ENCODE data around the gene SP3.

Gene SP3

DNA sequence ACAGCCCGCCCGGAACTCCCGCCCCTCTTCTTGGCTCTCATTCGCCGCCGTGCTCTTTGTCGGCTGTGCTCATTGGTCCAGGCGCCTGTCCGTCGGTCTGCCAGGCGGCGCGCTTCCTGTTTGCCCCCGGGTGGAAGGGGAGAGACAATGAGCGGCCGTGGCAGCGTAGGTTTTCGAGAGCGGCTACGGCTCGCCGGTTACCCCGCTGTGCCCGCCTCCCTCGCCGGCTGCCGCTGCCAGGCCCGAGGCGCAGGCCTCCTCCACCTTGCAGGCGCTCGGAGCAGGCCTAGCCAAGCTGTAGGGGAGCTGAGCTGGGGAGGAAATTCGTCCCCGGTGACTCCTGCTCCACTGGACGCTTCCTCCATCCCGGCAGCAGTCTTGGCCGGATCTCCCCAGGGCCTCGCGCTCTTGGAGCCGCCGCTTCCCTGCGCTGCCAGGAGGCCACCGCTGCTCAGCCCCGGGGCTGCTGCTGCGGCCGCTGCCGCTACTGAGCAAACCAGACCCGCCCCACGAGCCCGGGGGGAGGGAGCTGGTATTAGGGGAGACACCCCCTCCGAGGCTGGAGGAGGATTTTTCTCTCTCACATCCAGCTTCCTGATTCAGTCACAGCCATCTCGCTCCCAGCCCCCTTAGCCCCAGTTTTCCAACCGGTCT lies at the start of gene SP3:
Gene SP3, minus strand, starts transcription at position 2 of the 654 bp plus-strand sequence. CDS start 202 bp downstream, outside the sequence.
- DNase-seq (ENCODE audit: low read depth) = peak; percentile 88

DNA sequence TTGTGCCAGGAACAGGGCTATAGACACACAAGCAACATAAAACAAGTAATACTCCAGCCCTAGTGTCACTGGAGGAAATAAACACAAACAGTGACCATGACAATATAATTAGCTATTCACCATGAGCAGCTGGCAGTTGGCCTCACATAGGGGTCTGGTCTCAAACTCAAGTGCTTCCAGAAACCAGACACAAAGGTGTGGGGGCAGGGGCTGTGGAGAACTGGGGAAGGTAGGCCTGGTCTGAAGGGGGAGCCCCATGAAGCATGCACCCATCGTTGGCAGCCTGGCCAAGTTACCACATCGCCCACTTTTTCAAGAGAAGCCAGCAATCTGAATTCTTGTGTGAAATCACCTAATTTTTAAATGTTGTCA lies 49.5 kb upstream of the SP3 start:
- DNase-seq (ENCODE audit: low read depth) = no peak

DNA sequence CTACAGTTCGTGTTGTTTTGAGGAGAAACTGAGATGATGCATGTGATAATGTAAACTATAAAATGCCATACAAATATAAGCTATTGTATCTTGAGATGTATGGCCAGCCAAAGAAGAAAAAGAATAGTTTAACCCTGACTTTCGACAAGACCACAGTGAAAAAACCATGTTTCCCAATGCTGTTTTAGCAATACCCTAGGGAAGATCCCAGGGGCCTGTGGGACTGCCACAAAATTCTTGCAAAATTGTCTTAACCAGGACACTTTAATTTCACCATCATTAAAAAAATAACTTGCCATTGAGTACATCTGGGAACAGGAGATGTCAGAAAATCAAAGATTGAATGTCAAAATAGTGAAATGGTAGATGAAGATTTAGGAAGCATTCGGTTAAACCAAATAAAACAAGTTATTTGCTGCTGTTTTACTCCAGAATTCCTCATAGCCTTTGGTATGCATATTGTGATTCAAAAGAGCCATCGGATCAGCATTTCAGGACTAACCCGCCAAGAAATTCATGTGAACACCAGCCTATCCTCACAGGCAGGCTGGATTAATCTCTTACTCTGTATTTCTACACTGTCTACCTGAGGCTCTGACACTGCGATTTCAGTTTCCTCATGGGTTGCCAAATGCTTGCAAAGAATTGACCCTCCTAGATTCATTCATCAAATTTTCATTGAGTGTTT lies 49.0 kb upstream of the SP3 start:
- DNase-seq (ENCODE audit: low read depth) = no peak

DNA sequence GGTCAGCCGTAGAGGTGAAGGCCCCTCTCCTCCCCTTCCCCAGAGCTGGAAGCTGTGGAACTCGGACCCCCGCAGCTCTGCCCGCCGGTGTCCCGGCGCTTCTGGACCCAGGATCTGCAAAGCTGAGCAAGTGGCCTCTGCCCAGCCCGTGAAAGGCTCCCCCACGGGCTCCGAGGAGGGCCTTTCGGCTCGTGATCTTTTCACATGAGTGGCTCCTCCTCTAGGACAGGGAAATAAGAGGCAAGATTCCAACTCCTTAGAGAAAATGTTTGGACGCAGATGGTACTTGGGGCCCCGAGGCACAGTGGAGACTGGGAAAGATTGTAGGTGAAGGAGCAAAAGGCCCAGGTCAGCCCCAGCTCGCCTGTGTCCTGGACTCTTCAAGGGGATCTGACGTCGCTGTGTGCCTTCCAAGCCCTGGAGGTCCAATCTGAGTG lies 48.2 kb upstream of the SP3 start:
- no peak for DNase-seq (ENCODE audit: low read depth)

DNA sequence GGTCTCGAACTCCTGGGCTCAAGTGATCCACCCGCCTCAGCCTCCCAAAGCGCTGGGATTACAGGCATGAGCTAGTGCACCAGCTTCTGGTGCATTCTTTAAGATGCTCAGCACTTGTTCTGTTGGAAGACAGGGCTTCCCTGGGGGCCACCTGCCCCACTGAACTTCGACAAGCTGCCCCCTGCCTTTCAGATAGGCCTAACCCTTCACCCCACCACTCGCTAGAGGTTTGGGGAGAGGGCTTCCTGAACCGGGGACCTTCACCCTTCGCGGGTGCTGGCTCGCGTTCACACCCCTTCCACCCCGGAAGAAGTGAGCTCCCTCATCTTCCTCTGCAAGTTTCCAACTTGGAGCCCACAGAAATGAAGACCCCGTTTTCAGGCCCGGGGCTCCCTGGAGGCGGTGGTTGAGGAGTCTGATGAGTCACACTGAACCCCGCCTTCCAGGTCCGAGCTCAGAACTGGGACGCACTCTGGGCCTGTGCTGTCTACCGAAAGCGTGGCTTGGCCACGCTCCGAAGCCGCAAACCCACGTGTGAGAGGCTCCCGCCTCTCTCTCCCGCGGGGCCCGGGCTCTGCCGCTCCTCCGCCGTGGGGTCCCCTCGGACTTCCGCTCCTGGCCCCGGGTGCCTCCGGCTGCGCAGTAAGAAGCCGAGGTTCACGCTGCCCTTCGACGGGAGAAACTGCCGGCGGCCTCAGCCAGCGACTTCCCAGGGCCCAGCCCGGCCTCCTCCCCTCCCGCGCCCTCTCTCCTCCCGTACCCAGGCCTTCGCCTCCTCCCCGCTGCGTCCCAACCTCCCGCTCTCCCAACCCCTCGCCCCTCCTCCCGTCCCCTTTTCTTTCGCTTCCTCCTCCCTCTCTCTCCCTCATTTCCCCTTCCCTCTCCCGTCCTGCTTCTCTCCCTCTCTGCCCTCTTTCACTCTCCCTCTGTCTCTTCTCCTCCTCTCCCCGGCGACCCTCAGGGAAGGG lies 47.5 kb upstream of the SP3 start:
- DNase-seq (ENCODE audit: low read depth) = no peak

DNA sequence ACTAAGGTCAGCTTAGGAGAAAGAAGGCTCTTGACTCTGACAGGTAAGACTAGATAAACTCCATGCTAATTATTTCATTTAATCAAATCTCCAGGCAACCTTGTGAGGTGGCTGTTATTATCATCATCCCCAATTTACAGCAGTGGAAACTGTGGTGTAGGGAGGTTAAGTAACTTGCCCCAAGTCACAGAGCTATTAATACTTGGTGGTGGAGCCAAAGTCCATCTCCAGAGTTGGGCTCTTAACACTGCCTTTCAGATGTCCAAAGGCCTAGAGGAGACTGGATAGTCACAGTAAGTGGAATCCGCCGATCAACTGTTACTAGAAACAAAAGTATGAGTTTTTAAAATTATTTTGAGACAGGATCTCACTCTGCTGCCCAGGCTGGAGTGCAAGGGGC lies 46.6 kb upstream of the SP3 start:
- no peak for DNase-seq (ENCODE audit: low read depth)

DNA sequence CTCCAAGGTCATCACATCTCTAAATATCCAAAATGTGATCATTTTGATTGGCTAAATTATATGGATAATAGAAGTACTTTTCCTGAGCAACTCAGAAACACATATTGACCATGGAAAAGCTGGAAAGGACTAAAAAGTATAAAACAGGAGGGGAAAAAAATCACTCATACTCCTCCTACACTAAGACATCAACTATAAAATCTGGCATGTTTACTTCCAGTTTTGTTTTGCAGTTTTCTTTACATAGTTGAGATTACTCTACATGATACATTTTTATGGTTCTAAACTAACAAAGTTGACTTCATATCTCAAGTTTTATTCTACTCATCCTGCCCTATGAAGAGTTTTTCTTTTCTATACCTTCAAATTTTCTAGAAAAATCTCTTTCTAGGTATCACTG lies 46.0 kb upstream of the SP3 start:
- no peak for DNase-seq (ENCODE audit: low read depth)

DNA sequence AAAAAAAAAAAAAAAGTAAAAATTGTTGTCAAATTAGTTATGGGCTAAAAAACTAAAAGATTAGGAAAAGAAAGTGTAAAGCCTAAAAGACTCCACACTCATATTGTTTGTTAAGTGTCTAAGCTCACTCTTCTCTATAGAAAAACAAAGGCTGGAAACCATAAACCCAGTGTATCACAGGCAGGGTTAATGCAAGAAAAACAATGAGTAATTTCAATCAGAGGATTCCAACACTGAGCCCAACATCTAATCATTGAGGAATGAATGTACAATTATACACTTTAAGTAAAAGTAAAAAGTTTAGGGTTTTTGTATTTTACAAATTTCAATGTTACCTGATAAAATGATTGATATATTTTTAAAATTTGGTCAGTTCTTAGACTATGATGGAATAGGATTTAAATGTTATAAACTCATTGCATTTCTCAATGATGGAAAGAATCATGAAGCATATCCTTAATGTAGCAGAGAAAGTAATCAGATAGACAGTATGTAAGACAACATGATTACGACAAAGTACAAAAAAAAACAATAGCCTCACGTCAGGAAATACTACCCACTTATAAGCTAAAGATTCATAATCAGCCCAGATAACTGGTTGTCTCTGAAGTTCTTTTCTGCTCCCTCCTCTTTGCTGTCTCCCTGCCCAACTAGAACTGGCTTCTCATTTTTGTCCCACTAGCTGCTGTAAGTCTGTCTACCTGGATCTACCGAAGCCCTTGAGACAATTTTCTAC lies 44.5 kb upstream of the SP3 start:
- DNase-seq (ENCODE audit: low read depth) = no peak

DNA sequence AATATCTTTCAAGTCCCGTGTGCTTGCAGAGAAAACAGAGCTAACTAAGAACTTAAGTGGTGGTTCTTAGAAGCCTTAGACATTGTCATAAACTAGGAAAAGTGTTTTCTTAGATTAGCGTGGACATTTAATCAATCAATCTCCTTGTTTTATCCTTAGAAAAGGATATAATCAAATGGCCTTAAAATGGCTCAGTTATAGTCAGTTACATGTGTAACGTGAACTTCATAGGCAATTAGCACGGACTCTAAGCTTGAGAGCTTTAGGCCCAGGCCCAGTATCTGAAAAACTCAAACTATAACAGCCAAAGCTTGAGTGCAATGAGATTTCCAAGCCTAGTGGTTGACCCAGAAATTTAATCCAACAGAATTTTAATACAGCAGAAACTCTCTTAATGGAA lies 43.5 kb upstream of the SP3 start:
- DNase-seq (ENCODE audit: low read depth) = no peak

DNA sequence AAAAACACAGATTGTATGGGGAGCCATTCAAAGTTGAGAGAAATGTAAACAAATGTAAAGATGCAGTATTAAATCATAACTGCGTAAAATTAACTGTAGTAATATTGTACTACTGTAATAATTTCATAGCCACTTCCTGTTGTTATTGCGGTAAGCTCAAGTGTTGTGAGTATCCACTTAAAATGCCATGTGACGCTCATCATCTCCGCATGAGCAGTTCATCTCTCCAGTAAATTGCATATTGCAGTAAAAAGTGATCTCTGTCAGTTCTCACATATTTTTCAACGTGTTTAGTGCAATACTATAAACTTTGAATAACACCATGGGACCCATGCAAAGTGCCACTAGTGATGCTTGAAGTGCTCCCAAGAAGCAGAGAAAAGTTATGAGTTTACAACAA lies 41.8 kb upstream of the SP3 start:
- DNase-seq (ENCODE audit: low read depth) = no peak

DNA sequence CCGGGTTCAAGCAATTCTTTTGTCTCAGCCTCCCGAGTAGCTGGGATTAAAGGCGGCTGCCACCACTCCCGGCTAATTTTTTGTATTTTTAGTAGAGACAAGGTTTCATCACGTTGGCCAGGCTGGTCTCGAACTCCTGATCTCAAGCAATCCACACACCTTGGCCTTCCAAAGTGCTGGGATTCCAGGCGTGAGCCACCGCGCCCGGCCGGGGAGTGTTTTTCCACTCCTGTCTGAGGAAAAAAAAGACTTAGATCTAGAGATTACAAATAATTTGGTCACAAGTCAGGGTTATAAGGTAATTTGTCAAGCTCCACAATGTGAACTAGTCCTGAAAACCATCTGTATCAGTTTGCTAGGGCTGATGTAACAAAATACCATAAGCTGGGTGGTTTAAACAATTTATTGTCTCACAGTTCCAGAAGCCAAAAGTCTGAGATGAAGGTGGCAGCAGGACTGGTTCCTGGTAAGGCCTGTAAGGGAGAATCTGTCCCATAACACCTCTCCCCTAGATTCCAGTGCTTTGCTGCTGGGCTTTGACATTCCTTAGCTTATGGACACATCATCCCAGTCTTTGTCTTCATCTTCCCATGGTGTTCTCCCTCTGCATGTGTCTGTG lies 40.7 kb upstream of the SP3 start:
- no peak for DNase-seq (ENCODE audit: low read depth)

DNA sequence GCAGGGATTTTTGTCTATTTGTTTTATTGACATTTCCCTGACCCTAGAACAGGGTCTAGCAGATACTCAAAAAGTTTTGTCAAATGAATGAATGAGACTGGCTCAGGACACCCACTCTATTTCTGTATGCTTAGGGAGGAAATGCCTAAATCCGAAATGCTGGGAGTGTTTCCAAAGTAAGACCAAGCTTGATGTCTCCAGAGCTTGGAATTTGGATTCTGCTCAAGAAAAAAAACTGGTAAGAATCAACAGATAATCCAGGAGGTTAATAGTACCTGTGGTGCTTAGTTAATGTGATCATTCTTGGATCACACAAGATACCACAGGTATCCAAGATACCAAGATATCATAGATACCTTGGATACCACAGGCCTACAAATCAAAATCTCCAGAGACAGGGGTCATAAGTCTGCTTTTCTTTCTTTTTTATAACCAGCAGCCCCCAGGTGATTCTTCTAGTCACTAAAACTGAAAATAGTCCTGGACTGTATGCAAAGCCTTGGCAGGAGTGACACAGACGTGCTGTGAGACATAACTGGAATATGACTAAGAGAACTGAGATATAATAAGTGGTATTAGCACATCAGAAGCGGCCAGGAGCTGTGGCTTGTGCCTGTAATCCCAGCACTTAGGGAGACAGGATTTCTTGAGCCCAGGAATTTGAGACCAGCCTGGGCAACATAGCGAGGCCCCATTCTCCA lies 39.9 kb upstream of the SP3 start:
- DNase-seq (ENCODE audit: low read depth) = no peak

DNA sequence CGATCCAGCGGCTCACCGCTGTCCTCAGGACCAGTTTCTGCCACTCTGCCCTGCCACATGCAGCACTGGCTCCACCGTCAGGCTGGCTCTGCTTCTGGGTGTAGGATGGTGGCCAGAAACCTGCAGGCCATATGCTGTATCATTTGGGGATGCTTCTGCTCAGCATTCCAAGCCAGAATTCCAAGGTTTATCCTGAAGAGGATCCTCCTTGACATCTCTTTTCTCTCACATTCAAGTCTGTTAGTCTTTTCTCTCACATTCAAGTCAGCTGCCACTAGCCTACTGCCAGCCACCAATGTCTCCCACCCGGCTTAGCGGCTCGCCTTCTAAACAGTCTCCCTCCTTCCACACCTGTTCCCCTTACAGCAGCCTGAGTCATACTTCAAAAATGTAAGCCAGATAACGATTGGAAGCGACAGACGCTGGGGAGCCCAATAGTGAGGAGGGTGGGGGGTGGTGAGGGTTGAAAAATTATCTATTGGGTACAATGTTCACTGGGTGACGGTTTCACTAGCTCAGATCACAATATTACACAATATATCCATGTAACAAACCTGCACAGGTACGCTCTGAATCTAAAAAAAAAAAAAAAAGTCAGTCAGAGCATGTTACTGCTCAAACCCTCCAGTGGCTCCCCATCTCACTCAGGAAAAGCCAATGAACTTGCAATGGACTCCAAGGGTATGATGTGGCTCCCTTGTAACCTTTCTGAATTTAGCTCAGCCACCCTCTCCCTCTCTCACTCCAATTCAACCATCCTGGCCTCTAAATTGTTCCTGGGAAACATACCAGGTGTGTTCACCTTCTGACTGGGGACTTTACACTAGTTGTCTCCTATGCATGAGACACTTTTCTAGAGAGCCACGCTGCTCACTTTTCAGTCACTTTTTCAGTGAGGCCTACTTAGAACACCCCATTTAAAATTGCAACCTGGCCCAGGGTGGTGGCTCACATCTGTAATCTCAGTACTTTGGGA lies 38.8 kb upstream of the SP3 start:
- DNase-seq (ENCODE audit: low read depth) = no peak

DNA sequence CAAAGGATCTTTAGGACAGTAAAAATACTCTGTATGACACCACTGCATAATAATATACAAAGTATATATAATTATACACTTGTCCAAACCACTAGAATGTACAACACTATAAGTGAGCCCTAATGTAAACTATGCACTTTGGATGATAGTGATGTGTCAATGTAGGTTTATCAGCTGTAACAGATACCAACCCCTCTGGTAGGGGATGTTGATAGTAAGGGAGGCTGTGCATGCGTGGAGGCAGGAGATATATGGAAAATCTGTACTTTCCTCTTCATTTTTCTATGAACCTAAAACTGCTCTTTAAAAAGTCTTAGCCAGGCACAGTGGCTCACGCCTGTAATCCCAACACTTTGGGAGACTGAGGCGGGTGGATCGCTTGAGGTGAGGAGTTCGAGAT lies 37.5 kb upstream of the SP3 start:
- no peak for DNase-seq (ENCODE audit: low read depth)

DNA sequence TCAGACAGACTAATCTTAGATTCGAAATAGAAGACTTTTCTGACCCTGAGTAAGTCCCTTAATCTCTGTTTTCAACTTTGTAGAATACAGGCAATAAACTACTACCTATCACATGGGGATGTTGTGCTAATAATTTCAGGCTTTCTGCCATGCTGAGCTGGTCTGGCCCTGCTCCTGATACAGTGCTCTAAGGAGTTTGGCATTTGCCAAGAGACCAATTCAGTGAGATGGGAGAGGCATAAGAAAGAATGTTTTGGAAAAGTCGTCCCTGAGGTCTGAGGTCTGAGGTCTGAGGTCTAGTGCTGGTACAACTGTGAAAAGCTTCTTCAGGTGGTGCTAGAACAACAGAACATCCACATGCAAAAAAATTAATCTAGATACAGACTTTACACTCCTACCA lies 35.9 kb upstream of the SP3 start:
- DNase-seq (ENCODE audit: low read depth) = no peak

DNA sequence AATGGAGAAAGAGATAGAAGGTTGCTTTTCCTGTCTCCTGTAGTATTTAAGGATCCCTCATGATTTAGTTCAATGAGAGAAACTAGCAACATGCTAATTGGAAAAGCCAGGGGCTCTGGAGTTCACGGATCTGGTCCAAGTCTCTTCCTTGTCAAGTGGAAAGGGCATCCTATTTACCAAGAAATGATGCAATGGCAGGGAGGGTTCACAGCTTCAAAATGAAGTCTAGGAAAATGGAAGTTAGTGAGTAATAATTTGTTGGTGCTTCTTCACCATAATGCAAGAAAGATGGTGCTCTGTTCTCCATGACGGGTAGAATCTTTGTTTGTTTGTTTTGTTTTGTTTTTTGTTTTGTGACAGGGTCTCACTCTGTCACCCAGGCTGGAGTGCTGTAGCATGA lies 34.6 kb upstream of the SP3 start:
- DNase-seq (ENCODE audit: low read depth) = no peak

DNA sequence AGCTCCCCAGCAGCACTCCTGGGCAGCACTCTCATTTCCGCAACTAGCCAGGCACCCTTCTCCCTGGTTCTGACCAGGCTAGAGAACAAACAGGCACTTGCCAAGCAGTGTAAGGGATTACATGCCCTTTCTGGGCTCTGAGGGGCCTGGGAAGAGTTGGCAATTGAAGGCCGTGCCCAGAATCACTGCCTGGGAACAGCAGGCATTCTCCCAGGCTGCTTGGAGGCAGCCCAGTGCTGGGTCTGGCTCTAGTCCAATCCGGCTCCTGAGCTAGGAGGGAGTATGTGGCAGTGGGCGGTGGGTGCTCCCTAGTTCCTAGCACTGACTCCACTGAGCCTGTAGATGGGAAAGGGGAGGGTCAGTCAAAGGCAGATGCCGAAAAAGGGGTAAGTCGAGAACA lies 34.1 kb upstream of the SP3 start:
- no peak for DNase-seq (ENCODE audit: low read depth)

DNA sequence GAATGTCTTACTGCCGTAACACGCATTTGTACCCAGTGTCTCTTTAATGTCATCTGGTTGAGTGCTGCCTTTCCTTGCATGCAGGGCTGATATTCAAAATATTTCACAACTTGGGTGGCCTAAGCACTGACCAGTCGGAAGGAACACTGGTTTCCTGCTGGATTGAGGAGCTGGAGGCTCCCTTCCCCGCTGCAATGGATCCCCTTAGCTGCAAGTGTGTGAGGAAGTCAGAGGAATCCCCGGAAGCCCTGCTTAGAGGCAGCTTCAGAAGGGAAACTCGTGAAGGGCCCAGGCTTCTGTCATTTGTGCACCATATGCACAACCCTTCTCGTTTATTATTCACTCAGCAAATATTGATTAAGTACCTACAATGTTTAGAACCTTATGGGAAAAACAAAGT lies 33.2 kb upstream of the SP3 start:
- no peak for DNase-seq (ENCODE audit: low read depth)

DNA sequence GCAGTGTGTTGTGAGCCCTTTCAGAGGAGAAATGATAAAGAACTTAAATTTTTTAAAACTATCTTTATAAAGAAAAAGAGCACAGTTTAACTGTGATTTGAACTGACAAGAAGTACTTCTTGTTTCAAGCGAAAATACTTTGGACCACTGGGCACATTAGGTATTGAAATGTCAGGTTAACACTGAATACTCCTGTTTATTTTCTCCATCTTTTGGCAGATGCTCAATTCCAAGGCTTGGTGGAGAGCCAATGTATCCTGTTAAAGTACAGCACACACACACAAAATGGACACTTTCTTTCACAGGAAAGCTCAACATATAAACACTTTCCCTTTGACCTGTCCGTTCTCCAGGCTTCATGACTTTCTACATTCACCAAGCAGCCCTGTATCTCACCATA lies 32.6 kb upstream of the SP3 start:
- no peak for DNase-seq (ENCODE audit: low read depth)

DNA sequence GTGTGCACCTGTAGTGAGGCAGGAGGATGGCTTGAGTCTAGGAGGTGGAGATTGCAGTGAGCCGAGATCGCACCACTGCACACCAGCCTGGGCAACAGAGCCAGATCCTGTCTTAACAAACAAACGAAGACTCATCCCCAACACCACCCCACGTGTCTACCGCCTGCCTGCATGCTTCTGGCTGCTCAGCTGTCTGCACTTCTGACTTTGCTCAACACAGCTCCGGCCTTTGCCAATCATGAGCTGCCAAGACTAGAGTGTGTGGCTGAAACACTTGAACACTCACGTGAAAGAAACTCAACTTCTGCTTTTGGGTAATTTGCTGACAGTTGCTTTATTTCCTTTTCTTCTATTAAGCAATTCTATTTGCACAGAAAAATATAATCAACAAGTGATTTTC lies 32.1 kb upstream of the SP3 start:
- no peak for DNase-seq (ENCODE audit: low read depth)
